Heart left ventricle (tissue), 16 donors: ENCODE results near the gene CPNE4. TPM values are rescaled to one million over a fixed set of nuclear protein-coding genes. Genes with fewer than 3 reads are reported as not detected.

Source experiments
- ATAC-seq, 4 donors: fragments of 200-7000 bp; cut with Tn5 transposase; one replicate each; pipeline ENCODE4 v1.9.1; 2020 to 2022; ENCODE audit warnings: moderate library complexity in 4 of 4, mild to moderate bottlenecking in 3 of 4, moderate number of reproducible peaks in 1 of 4
- DNase-seq, 5 donors: peaks; one replicate each; pipeline ENCODE4 v3.0.0-alpha.2; 2020
- H3K27ac ChIP-seq, 12 donors: fragments of 200-600 bp; sonication (generic) in 4 of 12; one replicate each; pipeline versions ENCODE4 v1.5.0 to v1.8.0; 2016 to 2022; ENCODE audit warnings: mild to moderate bottlenecking in 2 of 12
- H3K27me3 ChIP-seq, 9 donors: fragments of 200-600 bp; sonication (generic) in 2 of 9; one replicate each; pipeline versions ENCODE4 v1.5.1 to v1.8.0; 2016 to 2022; ENCODE audit warnings: mild to moderate bottlenecking in 3 of 9
- H3K36me3 ChIP-seq, 9 donors: fragments of 200-600 bp; sonication (generic) in 2 of 9; one replicate each; pipeline versions ENCODE4 v1.5.0 to v1.8.0; 2018 to 2022; ENCODE audit warnings: mild to moderate bottlenecking in 2 of 9
- H3K4me1 ChIP-seq, 12 donors: fragments of 200-600 bp; sonication (generic) in 4 of 12; one replicate each; pipeline versions ENCODE4 v1.5.0 to v1.8.0; 2016 to 2022; ENCODE audit warnings: mild to moderate bottlenecking in 3 of 12
- H3K4me3 ChIP-seq, 12 donors: fragments of 200-600 bp; sonication (generic) in 4 of 12; one replicate each; pipeline versions ENCODE4 v1.5.0 to v1.8.0; 2017 to 2022; ENCODE audit warnings: mild to moderate bottlenecking in 9 of 12, moderate library complexity in 4 of 12
- H3K9me3 ChIP-seq, 12 donors: fragments of 200-600 bp; sonication (generic) in 4 of 12; one replicate each; pipeline versions ENCODE4 v1.5.0 to v1.8.0; 2016 to 2022; ENCODE audit warnings: mild to moderate bottlenecking in 1 of 12
- POLR2A ChIP-seq, 2 donors: fragments of 450-650 bp; IDR thresholded peaks; one replicate each; pipeline ENCODE4 v1.6.1; 2017; ENCODE audit warnings: antibody characterized with exemption in 2 of 2, mild to moderate bottlenecking in 2 of 2, moderate library complexity in 2 of 2
- WGBS, 4 donors: extraction: QIAGEN DNeasy Blood & Tissue Kit in 2 of 4; methylation state at CpG; one replicate each; pipeline versions ENCODE4 v1.1.5 to v1.1.7; 2013 to 2018; 5-methylcytosine and 5-hydroxymethylcytosine counted together
- intact Hi-C, 10 donors: fragments of 100-400 bp; cut with DNase I; formaldehyde crosslinking; loops; one replicate each; pipeline versions ENCODE4 v1.11.1 to v1.14.2; 2022
- microRNA-seq, 4 donors: library from miRNA; unstranded; fragments of <30 nt; microRNA quantifications; one replicate each; pipeline versions ENCODE4 to v1.2.0, GENCODE V29; 2017 to 2020
- polyA plus RNA-seq, 2 donors: library from polyadenylated mRNA; stranded (reverse); fragments of 200-250 nt; gene quantifications; one replicate each; pipeline ENCODE4 v1.2.3, GENCODE V29; 2013
- total RNA-seq, 9 donors: library from RNA; depleted of rRNA in 2 of 9; stranded (reverse); fragments of >200 nt in 2 of 9; fragmentation: NEBNext Ultra II Directional in 3 of 9; extraction: Animal tissue kit (Norgen Biotek cat#: 25700) in 3 of 9; gene quantifications; one replicate each; pipeline versions ENCODE4 v1.1.0 to v1.2.4, GENCODE V29; 2016 to 2023
- TF ChIP-seq, protein P1 (sequence below), 12 donors: fragments of 200-600 bp; sonication (generic) in 4 of 12; IDR thresholded peaks; one replicate each; pipeline versions ENCODE4 v1.5.0 to v1.8.0; 2018 to 2022; ENCODE audit warnings: antibody characterized with exemption in 12 of 12, mild to moderate bottlenecking in 5 of 12
- donor health status: ischemic (EF 13 %, LVEDD 7.1; RV severe dilation, severe dysfunction).
- donor health status: healthy with polysubstance abuse.
- donor health status: DM: no; HTN: yes; CAD: no.
- donor health status: DM: no; HTN: no; CAD: no.
- donor health status: ischemic (EF 25% LVEDD 6.9; RV normal size, moderate dysfunction).
- donor health status: ischemic (EF 25% LVEDD 5.7; RV mildly dilated, moderate dysfunction).
- donor health status: healthy.
- donor health status: DM: yes; HTN: yes; CAD: no.
- donor health status: ischemic (EF 35%, LVEDD 5.7; RV mildly dilated, moderate dysfunction).
- donor health status: nonischemic (EF 11% LVEDD 7.7; RV severe dilation, severe dysfunction).
- donor health status: DM: yes; HTN: yes; CAD: no.
- donor health status: PGD.
- donor health status: ischemic (EF 29% LVEDD 5.4; RV normal size, mild dysfunction).
- donor health status: nonischemic (EF 23%, LVEDD 6.1; RV moderate dilation, normal function).

The CPNE4 gene
- total and polyA plus RNA-seq, 11 donors, result 1.7 to 99.7 (median 24.9) TPM

DNA sequence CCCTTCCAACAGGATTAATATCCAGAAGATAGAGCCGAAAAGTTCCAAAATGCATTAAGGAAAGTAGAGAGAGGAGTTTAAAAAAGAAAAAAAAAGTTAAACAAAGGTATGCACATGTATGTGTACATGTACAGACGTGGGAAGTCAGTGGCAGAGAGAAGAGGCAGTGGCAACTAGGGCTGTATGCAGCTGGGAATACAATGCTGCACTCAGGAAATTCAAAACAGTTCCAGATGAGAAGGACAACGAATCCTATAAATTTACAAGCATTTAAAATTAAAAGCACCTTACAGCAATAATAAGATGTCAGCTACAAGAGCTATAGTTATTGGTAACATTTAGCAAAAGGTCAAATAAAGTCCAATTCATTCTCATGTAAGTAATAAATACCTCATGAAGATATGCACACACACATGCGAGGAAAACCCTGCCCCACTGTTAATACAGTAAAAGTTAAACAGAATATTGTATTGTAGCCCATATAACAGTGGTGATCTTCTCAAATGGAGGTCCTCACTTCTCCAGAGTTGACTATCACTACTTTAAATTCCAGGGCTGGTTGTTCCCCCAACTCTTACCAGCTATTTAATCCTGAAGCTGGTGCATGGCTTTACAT, 550.2 kb downstream of the CPNE4 start:
- Histone ChIP-seq H3K36me3 (peaks cover 0 to 93% (median 60%) of the 10 kb centered on the region in 9 donors), H3K4me1 (no peaks in the 10 kb centered on the region), H3K9me3 (no peaks in the 10 kb centered on the region), H3K4me3 (no peak overlapping the region), H3K27ac (no peak overlapping the region), H3K27me3 (no peaks in the 10 kb centered on the region)
- WGBS, 4 donors, result 91 to 93% (median 92%) methylated on average over 4 of the region's 4 CpGs
- intact Hi-C loops, result no loop called here
- DNase-seq, result no peak
- ATAC-seq, result no peak
- TF ChIP-seq POLR2A (IDR thresholded peaks at IDR 0.05), result no peak
- TF ChIP-seq, protein P1, sequence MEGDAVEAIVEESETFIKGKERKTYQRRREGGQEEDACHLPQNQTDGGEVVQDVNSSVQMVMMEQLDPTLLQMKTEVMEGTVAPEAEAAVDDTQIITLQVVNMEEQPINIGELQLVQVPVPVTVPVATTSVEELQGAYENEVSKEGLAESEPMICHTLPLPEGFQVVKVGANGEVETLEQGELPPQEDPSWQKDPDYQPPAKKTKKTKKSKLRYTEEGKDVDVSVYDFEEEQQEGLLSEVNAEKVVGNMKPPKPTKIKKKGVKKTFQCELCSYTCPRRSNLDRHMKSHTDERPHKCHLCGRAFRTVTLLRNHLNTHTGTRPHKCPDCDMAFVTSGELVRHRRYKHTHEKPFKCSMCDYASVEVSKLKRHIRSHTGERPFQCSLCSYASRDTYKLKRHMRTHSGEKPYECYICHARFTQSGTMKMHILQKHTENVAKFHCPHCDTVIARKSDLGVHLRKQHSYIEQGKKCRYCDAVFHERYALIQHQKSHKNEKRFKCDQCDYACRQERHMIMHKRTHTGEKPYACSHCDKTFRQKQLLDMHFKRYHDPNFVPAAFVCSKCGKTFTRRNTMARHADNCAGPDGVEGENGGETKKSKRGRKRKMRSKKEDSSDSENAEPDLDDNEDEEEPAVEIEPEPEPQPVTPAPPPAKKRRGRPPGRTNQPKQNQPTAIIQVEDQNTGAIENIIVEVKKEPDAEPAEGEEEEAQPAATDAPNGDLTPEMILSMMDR (IDR thresholded peaks at IDR 0.05), result no peak

Small RNAs within 50 kb of the gene (microRNA-seq; reads per million reads assigned to microRNA genes)
- 0 reads per million in 4 donors for gene MIR5704
